HG03342 (cell line): ENCODE measurements around the gene BTBD3.

Experiments used
- ATAC-seq: cut with Tn5 transposase; IDR thresholded peaks from one replicate; pipeline ENCODE4 v1.9.1; 2021; ENCODE audit warnings: mild to moderate bottlenecking, moderate library complexity; ENCODE audit not compliant: unreplicated experiment

The BTBD3 gene

DNA sequence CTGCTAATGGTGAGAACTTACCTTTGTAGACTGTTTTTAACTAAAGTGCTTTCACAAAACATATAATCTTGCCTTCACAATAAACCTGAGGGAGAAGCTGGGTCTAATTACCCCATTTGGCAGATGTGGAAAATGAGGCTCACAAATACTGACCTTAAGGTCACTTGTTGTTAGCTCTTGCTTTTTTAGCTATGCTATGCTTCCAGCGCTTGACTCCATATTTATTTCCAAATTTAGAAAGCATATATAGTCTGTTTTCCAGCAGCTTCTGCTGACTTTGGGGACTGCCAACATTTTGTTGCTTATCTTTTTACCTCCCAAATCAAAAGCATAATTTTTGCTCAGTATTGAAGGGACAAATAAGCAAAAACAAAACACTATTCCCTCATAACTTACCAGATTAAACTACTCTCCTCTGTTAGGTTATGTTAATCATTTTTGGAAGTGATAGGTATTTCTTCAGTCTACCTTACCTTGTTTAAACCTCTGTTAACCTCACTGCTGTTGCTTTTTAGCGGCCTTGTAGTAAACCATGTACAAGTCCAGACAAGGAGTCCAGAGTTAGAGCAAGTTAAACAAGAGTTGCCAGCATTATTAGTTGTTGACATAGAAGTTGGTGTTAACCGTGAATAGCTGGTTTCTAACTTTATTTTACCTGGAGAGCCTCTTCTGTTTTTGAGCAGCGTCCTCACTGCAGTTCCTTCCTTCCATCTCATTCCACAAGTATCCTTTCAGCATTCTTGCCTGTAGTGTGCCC is 4.9 kb upstream of the BTBD3 start:
- ATAC-seq, result no peak

DNA sequence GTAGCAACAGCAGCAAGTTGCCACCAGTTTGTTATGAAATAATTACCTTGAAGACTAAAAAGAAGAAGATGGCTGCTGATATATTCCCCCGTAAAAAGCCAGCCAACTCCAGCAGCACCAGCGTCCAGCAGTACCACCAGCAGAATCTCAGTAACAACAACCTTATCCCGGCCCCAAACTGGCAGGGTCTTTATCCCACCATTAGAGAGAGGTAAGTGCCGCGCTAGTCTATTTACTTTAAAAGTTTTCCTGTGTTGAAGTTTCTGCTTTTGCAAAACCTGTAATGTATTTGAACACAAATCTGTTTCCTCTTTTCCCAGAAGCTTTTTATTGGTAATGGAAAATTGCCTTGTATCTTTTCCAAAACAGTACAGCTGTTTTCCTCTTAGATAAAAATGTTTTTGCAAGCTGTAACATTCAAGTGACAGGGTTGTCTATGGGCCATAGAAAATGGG is 725 bp downstream of the BTBD3 start:
- no peak for ATAC-seq

- ATAC-seq, result no peak
Measured at GRCh38 chr20:11918981-11919380, 1.3 kb downstream of the BTBD3 start.

DNA sequence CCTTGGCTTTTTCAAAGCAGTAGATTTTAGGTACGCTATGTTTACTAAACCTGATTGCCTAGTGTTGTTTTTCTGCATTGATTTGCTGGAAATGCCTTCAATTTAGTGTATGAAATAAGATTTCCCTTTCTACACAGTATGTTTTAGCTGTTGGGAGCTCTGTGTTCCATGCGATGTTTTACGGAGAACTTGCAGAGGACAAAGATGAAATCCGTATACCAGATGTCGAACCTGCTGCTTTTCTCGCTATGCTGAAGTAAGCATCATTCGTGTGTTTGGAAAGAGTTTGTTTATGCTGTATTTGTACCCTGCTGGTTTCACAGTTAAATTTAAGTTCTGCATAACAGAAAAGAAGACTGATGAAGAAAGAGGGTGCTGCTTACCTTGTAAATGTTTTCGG is 1.9 kb downstream of the BTBD3 start:
- no peak for ATAC-seq

DNA sequence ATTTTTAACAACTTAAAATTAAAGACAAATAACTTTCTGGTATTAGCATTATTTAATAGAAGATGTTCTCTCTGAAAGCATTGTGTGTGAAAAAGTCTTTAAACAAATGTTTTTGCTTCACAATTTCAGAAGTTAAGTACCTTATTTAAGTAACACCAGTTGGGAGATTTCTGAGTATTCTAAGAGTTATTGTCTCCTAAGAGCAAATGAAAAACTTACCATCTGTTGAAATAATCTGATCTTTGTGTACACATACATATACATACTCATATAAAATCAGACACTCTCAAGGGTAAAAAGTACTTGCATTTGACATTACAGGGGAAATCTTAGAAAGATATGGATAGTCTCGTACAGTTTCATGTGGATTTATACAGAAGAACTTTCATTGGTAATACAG is 2.4 kb downstream of the BTBD3 start:
- no peak for ATAC-seq

DNA sequence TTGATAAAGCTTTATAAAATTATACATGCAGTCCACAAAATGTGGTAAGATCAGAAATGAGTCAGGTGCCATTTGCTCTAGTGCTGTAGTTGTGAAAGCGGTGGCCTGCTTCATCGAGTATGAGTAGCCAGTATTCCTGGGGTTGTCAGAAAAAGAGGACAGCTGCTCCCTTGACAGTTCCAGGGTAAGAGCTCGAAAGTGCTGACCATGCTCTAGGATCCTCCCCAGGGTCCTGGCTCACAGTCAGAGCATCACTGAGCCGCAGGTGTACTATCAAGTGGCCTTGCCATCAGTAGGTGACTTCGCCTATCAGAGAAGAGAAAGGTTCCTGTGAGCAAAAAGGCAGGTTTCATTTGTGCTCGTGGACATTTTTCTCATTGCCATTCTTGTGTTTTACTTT is 3.6 kb downstream of the BTBD3 start:
- ATAC-seq, result no peak

GRCh38 chr20:11922561-11922960 is 4.9 kb downstream of the BTBD3 start:
- ATAC-seq, result no peak

GRCh38 chr20:11924923-11925322 is 7.2 kb downstream of the BTBD3 start:
- ATAC-seq, result no peak

DNA sequence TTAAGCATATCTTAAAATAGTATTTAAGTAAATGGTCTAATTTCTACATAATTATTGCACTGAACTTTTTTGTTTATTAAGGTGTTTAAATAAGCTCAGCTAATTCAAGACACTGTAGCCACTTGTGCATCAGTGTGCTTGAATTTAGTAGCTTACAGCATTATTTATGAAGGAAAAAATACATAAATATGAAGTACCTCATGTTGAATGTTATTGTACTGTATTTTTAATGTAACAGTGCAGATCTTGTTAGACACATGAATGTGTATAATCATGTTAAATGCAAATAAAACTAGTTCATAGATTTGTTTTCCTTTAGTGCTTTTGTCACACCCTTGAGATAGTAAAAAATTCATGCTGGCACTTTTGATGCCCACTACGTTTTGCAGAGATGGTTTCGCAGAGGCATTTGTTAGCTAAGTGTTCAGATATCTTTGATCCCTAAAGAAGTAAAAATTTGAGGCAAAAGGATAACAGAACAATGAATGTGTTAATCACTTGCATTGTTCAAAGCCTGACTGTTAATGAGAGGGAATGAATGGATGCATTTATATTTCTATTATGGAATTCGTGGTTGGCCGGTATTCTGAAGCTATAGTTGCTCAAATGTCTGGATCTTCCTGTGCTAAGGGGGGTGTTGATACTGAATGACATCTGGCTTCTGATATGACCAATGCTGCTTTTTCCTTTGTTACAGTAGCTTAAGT is 8.8 kb downstream of the BTBD3 start:
- no peak for ATAC-seq

DNA sequence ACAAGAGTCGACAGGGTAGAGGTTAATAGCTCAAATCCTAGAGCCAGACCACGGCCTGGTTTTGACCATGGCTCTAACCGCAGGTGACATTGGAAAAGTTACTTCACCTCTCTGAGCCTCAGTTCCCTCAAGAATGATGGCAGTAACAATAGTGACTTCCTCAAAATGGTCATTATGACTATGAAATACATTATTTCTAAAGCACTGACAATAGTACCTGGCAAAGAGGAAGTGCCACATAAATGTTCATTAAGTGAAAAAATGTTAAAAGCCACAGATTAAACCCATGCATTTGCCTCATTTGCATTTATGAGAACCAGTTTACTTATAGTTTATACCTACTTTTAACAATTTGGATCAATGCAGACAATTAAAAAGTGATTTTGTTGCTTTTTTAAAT is 12.3 kb downstream of the BTBD3 start:
- ATAC-seq, result no peak

DNA sequence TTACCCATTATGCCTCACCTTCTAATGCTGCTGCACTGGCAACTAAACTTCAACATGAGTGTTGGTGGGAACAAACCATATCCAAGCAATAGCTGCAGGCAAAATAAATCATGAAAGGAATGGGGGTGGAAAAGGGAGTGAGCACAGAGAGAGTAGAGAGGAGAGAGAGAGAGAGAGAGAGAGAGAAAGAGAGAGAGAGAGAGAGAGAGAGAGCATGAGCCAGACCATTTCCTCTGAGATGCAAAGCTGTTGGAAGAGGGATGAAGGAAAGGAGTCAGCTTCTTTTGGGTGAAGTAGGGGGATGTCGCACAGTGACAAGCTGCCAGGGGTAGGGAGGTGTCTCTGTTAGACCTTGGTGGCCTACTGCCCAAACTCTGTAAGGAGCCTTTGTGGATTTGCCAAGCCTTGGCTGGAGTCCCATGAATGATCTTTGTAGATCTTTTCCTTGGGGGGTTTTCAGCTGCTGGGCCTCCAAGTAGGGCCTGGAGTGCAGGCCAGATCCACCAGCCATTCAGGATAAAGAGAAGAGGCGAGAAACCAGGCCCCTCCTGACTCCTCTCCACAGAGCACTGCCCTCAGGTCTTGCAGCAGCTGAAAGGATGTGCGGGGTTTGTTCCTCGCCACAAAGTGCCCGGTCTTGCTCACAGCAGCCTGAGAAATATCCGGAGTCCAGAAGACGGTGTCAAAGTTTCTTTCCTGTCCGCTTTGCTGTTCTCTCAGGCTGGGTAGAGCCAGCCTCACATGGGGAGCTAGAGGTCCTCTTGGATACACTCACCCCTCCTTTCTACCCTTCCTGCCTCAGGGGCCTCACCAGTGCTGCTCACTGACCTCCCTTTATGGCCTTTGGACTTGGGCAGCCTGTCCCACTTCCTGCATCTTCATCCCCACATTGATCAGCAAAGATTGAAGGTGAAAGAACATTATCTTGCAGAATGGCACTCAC is 17.8 kb downstream of the BTBD3 start:
- ATAC-seq, result no peak

DNA sequence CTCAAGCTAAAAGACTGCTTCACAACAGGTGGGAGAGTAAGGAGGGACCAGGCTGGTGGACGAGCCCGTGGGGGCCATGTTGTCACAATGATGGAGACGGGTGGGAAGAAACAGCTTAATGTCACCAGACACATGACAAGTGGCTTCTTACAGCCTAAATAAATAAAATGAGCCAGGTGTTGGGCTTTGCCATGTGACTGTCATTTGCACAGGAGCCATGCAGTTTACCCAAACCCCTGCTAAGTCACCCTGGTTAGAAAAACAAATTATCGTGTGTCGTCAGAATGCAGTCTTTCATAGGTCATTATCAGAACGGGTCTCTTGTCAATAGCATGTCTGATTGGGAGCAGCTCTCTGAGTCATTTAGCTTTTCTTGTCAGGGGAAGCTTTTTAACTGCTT is 18.5 kb downstream of the BTBD3 start:
- no peak for ATAC-seq

DNA sequence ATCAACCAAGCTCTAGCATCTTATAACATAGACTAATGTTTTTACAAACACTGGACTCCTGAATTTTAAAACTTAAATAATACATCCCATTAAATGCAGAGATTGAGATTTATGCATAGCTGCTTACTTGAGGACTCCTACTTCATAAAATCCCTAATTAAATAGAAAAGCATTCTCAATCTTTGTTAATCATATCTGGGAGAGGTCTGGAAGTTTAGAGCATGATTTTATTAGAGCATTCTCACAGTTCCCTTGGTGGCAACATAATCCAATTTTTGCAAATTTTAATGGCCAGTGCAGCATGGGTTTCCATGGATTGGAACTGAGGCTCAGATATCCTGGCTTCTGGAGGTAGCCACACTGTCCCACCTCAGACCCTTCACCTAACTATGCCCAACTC is 19.5 kb downstream of the BTBD3 start:
- ATAC-seq, result no peak

- ATAC-seq, result no peak
Measured at GRCh38 chr20:11941593-11942246, 24.0 kb downstream of the BTBD3 start.

- no peak for ATAC-seq
Measured at GRCh38 chr20:11943778-11944177, 26.1 kb downstream of the BTBD3 start.

DNA sequence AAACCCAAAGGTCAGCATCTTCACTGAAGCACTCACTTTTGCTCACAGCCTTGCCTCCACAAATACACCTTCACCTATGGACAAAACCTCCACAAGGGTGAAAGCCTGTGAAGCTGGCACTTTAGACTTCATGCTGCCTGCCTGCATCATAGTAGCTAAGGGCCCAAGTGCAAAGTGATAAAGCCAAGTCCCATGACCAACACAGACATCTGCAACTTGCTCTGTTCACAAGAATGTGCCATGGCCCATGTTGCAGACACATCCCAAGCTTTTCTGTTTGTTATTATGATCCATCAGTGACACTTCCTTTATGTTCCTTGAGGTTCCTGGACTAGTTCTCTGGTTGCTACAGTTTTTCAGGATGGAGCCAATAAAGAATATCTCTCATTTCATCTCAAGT is 31.1 kb downstream of the BTBD3 start:
- ATAC-seq, result no peak

DNA sequence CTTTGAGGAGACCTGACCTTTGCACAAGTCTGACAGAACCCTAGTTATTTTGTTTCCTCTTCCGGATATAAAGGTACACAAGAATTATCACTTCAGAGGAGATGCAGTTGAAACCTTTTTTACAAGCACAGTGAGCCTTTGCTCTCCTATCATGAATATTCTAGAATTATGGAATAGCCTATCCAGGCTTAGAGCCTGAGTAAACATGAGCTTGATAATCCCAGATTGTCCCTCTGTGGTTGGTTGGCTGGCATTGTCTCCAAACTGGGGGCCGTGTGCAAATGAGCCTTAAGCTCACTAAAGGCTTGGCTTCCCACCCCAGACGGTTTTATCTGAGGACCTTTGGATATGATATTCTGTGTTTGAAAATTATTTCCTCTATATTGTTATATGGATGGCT is 32.0 kb downstream of the BTBD3 start:
- ATAC-seq, result no peak

- no peak for ATAC-seq
Measured at GRCh38 chr20:11951696-11952095, 34.0 kb downstream of the BTBD3 start.

GRCh38 chr20:11952639-11953038 is 34.9 kb downstream of the BTBD3 start:
- no peak for ATAC-seq

GRCh38 chr20:11957911-11958310 is 40.2 kb downstream of the BTBD3 start:
- ATAC-seq, result no peak

DNA sequence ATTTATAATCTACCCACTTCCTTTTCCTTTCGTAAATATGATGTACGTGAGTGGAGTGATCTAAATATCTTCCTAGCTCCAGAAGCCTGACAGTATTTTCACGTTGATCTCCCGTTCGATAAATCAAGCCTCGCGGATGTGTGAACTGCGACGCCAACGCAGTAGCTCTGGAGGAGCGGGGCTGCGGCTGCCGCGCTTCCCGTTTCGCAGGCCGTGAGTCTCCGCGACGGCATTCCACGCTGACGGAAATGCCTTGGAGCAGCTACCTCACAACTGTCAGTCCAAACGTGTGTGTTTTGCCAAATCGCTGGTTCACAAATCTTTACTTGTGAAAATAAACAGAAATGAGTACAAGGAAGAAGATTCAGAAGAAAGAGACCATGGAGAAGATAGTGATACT is 41.2 kb downstream of the BTBD3 start:
- no peak for ATAC-seq
